Measurements from ENCODE around the gene SLC16A13. TPM values are rescaled to one million over a fixed set of nuclear protein-coding genes. Genes with fewer than 3 reads are reported as not detected.
A peak's percentile ranks its signal among the peaks of the same experiment; 100 is the strongest.

The SLC16A13 gene
- total and polyA plus RNA-seq, 9 donors, result 0.12 to 2.8 (median 1.2) TPM

- peak in 3 of 5 donors; percentile 51 to 56 (median 54) for DNase-seq
- Histone ChIP-seq H3K27ac (peak overlapping the region; percentile 93 to 94), H3K9me3 (no peaks in the 10 kb centered on the region), H3K36me3 (no peaks in the 10 kb centered on the region), H3K4me1 (ENCODE audit: insufficient read depth) (peaks cover 17% of the 10 kb centered on the region), H3K4me3 (peak overlapping the region; percentile 83), H3K27me3 (no peaks in the 10 kb centered on the region)
- intact Hi-C loops (cut with DNase I), result loop anchor here in 2 of 4 donors (5.0 to 10.0 kb wide), 3 partner anchors 260 to 1170 kb away; partner anchors contain the start of gene XAF1 (in 1 of the 2)
- TF ChIP-seq, protein P1, sequence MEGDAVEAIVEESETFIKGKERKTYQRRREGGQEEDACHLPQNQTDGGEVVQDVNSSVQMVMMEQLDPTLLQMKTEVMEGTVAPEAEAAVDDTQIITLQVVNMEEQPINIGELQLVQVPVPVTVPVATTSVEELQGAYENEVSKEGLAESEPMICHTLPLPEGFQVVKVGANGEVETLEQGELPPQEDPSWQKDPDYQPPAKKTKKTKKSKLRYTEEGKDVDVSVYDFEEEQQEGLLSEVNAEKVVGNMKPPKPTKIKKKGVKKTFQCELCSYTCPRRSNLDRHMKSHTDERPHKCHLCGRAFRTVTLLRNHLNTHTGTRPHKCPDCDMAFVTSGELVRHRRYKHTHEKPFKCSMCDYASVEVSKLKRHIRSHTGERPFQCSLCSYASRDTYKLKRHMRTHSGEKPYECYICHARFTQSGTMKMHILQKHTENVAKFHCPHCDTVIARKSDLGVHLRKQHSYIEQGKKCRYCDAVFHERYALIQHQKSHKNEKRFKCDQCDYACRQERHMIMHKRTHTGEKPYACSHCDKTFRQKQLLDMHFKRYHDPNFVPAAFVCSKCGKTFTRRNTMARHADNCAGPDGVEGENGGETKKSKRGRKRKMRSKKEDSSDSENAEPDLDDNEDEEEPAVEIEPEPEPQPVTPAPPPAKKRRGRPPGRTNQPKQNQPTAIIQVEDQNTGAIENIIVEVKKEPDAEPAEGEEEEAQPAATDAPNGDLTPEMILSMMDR (IDR thresholded peaks at IDR 0.05), result no peak
- TF ChIP-seq EP300 (IDR thresholded peaks at IDR 0.05), result no peak
- TF ChIP-seq POLR2A (IDR thresholded peaks at IDR 0.05), result peak; percentile 29
- WGBS, 3 donors, result 8 to 15% (median 12%) methylated on average over 44 to 56 of the region's 56 CpGs
Measured at GRCh38 chr17:7014995-7015958, 20.5 kb upstream of the SLC16A13 start.

DNA sequence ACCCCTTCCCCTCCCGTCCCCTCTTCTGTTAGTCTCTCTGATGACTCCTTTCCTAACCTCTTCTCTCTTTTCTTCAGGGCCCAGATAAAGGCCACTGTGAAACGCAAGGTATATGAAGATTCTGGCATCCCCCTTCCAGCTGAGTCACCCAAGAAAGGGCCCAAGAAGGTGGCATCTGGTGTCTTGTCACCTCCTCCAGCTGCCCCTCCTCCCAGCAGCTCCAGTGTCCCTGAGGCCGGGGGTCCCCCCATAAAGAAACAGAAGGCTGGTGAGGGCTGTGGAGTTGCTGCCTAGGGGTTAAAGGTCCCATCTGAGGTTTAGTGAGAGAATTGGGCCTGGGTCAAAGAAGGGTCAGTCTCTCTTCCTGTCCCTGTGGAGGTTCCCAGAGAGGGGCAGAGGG is 19.4 kb upstream of the SLC16A13 start:
- WGBS, 3 donors, result 69 to 88% (median 77%) methylated on average over 3 of the region's 3 CpGs
- DNase-seq, result no peak
- Histone ChIP-seq H3K36me3 (no peaks in the 10 kb centered on the region), H3K9me3 (no peaks in the 10 kb centered on the region), H3K27ac (no peak overlapping the region), H3K4me1 (ENCODE audit: insufficient read depth) (peaks cover 14% of the 10 kb centered on the region), H3K4me3 (no peak overlapping the region), H3K27me3 (no peaks in the 10 kb centered on the region)
- intact Hi-C loops (cut with DNase I), result loop anchor here in 2 of 4 donors (10.0 kb wide), 2 partner anchors 262 to 1168 kb away; partner anchors contain the start of gene XAF1 (in 1 of the 2)
- no peak for TF ChIP-seq EP300 (IDR thresholded peaks at IDR 0.05)
- TF ChIP-seq, protein P1 (IDR thresholded peaks at IDR 0.05), result no peak
- no peak for TF ChIP-seq POLR2A (IDR thresholded peaks at IDR 0.05)

DNA sequence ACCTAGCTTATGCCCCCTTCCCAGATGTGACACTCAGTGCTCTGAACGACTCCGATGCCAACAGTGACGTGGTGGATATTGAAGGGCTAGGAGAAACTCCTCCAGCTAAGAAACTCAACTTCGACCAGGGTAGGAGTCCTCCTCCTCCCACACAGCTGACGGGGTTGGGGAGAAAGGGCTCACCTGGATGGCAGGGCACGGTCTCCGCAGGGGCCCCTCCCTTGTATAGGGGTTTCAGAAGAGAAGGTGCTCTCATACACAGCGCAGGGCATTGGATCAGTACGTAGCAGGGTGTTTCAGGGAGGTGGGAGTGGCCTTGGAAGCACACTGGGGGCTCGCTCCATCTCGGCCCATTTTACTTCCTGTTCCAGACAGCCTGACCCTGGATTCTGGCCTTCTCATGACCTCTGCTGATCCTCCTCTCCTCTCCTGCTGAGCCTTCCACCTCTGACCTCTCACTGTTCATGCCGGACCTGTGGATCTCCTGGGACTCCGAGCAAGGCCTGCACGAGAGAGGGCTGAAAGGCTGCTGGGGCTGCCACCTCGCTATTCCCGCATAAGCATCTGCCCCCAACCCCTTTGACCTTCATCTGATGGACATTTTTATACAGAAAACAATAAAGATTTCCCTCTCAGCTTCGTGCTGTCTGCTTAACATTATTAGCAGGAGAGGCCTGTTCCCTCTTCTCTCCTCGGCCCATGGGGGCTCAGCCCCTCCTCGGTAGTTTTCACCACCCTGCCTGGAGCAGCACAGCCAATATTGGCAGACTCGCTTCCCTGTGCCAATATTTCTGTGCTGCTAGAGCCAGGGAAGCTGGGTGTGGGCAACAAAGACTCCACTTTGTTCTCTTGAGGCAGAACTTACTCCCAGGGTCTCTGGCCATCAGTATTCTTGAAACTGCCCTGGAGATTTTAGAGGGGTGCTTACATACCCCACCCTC is 18.7 kb upstream of the SLC16A13 start:
- Histone ChIP-seq H3K27ac (peak overlapping the region in 1 of 2 donors; percentile 82), H3K4me3 (peak overlapping the region; percentile 63), H3K27me3 (no peaks in the 10 kb centered on the region), H3K36me3 (no peaks in the 10 kb centered on the region), H3K4me1 (ENCODE audit: insufficient read depth) (peaks cover 14% of the 10 kb centered on the region), H3K9me3 (no peaks in the 10 kb centered on the region)
- DNase-seq, result no peak
- WGBS, 3 donors, result 51 to 69% (median 54%) methylated on average over 20 of the region's 20 CpGs
- intact Hi-C loops (cut with DNase I), result loop anchor here in 2 of 4 donors (10.0 kb wide), 2 partner anchors 262 to 1168 kb away; partner anchors contain the start of gene XAF1 (in 1 of the 2)
- TF ChIP-seq POLR2A (IDR thresholded peaks at IDR 0.05) (no peak), EP300 (IDR thresholded peaks at IDR 0.05) (no peak)
- TF ChIP-seq, protein P1 (IDR thresholded peaks at IDR 0.05), result no peak

GRCh38 chr17:7017827-7018200 is 18.0 kb upstream of the SLC16A13 start:
- intact Hi-C loops (cut with DNase I), result loop anchor here in 2 of 4 donors (10.0 kb wide), 2 partner anchors 263 to 1167 kb away; partner anchors contain the start of gene XAF1 (in 1 of the 2)
- Histone ChIP-seq H3K4me3 (peak overlapping the region; percentile 63), H3K4me1 (ENCODE audit: insufficient read depth) (peaks cover 14% of the 10 kb centered on the region), H3K27me3 (no peaks in the 10 kb centered on the region), H3K36me3 (no peaks in the 10 kb centered on the region), H3K9me3 (no peaks in the 10 kb centered on the region), H3K27ac (peak overlapping the region; percentile 82 to 99)
- DNase-seq, result peak in 2 of 5 donors; percentile 34 to 46
- TF ChIP-seq EP300 (IDR thresholded peaks at IDR 0.05) (no peak), POLR2A (IDR thresholded peaks at IDR 0.05) (no peak)
- TF ChIP-seq, protein P1 (IDR thresholded peaks at IDR 0.05), result no peak
- 33 to 68% (median 39%) methylated on average over 12 of the region's 12 CpGs for WGBS, 3 donors

Measured in ovary (tissue), 9 donors.